ENCODE data around the gene AKAP8.

DNA sequence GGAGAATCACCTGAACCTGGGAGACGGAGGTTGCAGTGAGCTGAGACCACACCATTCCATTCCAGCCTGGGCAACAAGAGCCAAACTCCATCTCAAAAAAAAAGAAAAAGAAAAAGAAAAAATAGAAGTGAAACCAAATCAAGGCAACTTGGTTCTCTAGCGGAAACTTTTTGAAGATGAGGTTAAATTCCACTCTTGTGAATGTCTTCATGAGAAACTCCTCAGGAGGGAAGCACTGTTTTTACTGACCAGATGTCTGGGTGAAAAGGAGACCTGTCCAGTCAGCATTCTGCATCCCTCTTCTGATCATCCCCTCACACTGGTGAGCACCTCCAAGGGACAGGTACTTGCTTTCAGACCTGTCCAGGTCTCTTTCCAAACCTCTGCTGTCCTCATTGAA, 63.1 kb downstream of the AKAP8 start:
- TF ChIP-seq, protein P1, sequence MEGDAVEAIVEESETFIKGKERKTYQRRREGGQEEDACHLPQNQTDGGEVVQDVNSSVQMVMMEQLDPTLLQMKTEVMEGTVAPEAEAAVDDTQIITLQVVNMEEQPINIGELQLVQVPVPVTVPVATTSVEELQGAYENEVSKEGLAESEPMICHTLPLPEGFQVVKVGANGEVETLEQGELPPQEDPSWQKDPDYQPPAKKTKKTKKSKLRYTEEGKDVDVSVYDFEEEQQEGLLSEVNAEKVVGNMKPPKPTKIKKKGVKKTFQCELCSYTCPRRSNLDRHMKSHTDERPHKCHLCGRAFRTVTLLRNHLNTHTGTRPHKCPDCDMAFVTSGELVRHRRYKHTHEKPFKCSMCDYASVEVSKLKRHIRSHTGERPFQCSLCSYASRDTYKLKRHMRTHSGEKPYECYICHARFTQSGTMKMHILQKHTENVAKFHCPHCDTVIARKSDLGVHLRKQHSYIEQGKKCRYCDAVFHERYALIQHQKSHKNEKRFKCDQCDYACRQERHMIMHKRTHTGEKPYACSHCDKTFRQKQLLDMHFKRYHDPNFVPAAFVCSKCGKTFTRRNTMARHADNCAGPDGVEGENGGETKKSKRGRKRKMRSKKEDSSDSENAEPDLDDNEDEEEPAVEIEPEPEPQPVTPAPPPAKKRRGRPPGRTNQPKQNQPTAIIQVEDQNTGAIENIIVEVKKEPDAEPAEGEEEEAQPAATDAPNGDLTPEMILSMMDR (IDR thresholded peaks at IDR 0.05; ENCODE audit: poor library complexity) = no peak
- no peak for TF ChIP-seq EZH2 (IDR thresholded peaks at IDR 0.05; ENCODE audit: borderline replicate concordance)
- no peak for TF ChIP-seq EZH2phosphoT487 (IDR thresholded peaks at IDR 0.05; ENCODE audit: low read depth, severe bottlenecking, unreplicated experiment)
